Muscle layer of colon (tissue), 2 donors: ENCODE results near the gene TCERG1L.
"Not testable (repeated sequence)": the region's sequence is repeated elsewhere in the genome, so short reads cannot be mapped to it uniquely, and the experiment has no call there.

Experiments
- H3K27ac ChIP-seq: one replicate; pipeline ENCODE4 v1.7.0; 2013; ENCODE audit warnings: low read depth, mild to moderate bottlenecking, low read length, moderate library complexity
- H3K27me3 ChIP-seq, 2 donors: one replicate each; pipeline ENCODE4 v1.7.0; 2013; ENCODE audit warnings: low read length in 2 of 2, mild to moderate bottlenecking in 2 of 2; ENCODE audit not compliant: insufficient read depth in 2 of 2, control insufficient read depth in 1 of 2
- H3K36me3 ChIP-seq: one replicate; pipeline ENCODE4 v1.7.0; 2013; ENCODE audit warnings: mild to moderate bottlenecking, low read length; ENCODE audit not compliant: insufficient read depth
- H3K4me1 ChIP-seq: one replicate; pipeline ENCODE4 v1.7.0; 2013; ENCODE audit warnings: mild to moderate bottlenecking, low read length; ENCODE audit not compliant: insufficient read depth
- H3K4me3 ChIP-seq, 2 donors: one replicate each; pipeline ENCODE4 v1.7.0; 2013; ENCODE audit warnings: low read length in 2 of 2, low read depth in 1 of 2, mild to moderate bottlenecking in 1 of 2, moderate library complexity in 1 of 2
- H3K9ac ChIP-seq: one replicate; pipeline ENCODE4 v1.7.0; 2013; ENCODE audit warnings: low read length
- H3K9me3 ChIP-seq: one replicate; pipeline ENCODE4 v1.7.0; 2013; ENCODE audit warnings: mild to moderate bottlenecking, low read length
- donor health status: abdominal sarcoma.
- donor health status: Adenocarcinoma of cecum.

TCERG1L gene

DNA sequence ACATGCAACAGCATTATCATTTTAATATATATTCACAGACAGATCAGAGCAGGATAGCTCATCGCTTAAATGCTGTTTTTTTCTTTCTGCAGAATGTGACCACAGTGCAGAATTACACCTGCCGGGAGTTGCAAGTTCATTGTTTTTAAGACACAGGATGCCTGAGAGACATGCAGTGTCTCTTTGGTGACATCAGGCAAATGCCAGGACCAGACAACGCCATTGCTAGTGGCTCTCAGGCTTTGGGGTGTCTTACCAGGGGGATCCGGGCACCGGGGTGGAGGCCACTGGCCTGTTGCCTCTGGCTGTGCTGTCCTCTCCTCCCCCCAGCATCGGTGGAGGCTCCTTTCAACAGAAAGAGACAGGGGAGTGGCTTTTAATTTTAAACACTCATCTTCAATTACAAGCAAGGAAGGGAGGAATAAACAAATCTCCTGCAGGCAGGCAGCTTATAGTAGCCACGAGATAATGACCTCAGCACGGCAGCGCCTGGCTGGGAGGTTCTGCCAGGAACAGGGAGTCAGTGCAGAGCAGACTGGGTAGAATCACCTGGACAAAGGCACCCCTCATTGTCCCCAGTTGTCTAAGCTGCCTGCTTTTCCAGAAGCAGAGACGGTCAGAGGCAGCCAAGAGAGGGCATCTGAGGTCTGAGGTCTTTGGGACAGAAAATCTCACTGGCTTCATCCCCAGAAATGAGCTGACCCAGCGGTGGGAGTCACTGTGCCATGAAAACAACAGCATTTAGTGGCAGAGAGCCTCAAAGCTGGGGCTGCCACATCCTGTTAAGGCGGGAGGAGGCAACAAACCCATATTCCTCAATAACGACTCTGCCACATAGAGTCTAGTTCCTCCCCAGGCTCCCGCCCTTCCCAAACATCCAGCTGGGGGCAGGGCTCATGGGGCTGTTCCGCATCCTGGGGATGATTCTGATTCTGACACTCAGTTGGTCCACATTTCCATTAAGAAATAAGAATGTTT lies 148.4 kb downstream of the TCERG1L start:
- no peak overlapping the region for H3K9ac ChIP-seq
- no peaks in the 10 kb centered on the region for H3K36me3 ChIP-seq
- no peak overlapping the region for H3K4me3 ChIP-seq
- H3K9me3 ChIP-seq, result no peaks in the 10 kb centered on the region
- H3K27me3 ChIP-seq, result no peaks in the 10 kb centered on the region
- no peaks in the 10 kb centered on the region for H3K4me1 ChIP-seq
- no peak overlapping the region for H3K27ac ChIP-seq

GRCh38 chr10:131162211-131162610 lies 149.3 kb downstream of the TCERG1L start:
- Histone ChIP-seq H3K4me3 (no peak overlapping the region), H3K4me1 (no peaks in the 10 kb centered on the region), H3K9me3 (no peaks in the 10 kb centered on the region), H3K27me3 (no peaks in the 10 kb centered on the region), H3K36me3 (no peaks in the 10 kb centered on the region), H3K9ac (no peak overlapping the region), H3K27ac (no peak overlapping the region)

DNA sequence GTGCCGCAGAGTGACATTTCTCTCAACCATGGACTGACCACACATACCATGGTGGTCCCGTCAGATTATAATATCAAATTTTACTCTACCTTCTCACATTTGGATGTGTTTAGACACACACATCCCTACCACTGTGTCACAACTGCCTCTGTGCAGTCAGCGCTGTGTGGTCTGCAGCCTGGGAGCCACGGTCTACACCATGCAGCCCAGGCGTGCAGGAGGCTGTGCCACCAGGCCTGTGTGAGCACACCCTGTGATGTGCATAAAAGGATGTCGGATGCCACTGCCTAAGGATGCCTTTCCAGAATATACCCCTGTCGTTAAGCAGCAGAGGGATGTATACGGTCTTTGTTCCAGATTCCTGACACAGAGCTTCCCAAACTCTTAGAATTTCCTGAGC lies 150.4 kb downstream of the TCERG1L start:
- Histone ChIP-seq H3K27ac (no peak overlapping the region), H3K9me3 (no peaks in the 10 kb centered on the region), H3K27me3 (no peaks in the 10 kb centered on the region), H3K36me3 (no peaks in the 10 kb centered on the region), H3K4me3 (no peak overlapping the region), H3K4me1 (no peaks in the 10 kb centered on the region), H3K9ac (no peak overlapping the region)

- H3K4me1 ChIP-seq, result no peaks in the 10 kb centered on the region
- H3K27ac ChIP-seq, result no peak overlapping the region
- no peak overlapping the region for H3K4me3 ChIP-seq
- no peaks in the 10 kb centered on the region for H3K9me3 ChIP-seq
- H3K9ac ChIP-seq, result no peak overlapping the region
- no peaks in the 10 kb centered on the region for H3K27me3 ChIP-seq
- H3K36me3 ChIP-seq, result no peaks in the 10 kb centered on the region
Observed at GRCh38 chr10:131160219-131160875, 151.2 kb downstream of the TCERG1L start.

GRCh38 chr10:131159771-131160170 lies 151.8 kb downstream of the TCERG1L start:
- Histone ChIP-seq H3K9me3 (no peaks in the 10 kb centered on the region), H3K36me3 (no peaks in the 10 kb centered on the region), H3K9ac (no peak overlapping the region), H3K27ac (no peak overlapping the region), H3K4me3 (no peak overlapping the region), H3K4me1 (no peaks in the 10 kb centered on the region), H3K27me3 (no peaks in the 10 kb centered on the region)

- no peak overlapping the region for H3K9ac ChIP-seq
Observed at GRCh38 chr10:131158695-131159094, 152.8 kb downstream of the TCERG1L start.

GRCh38 chr10:131157899-131158298 lies 153.6 kb downstream of the TCERG1L start:
- H3K4me1 ChIP-seq, result no peaks in the 10 kb centered on the region
- H3K9me3 ChIP-seq, result no peaks in the 10 kb centered on the region
- H3K27ac ChIP-seq, result no peak overlapping the region
- no peaks in the 10 kb centered on the region for H3K27me3 ChIP-seq
- no peaks in the 10 kb centered on the region for H3K36me3 ChIP-seq
- no peak overlapping the region for H3K9ac ChIP-seq
- H3K4me3 ChIP-seq, result no peak overlapping the region

More at GRCh38 chr10:131158695-131159094, 152.8 kb downstream of the TCERG1L start:
- Histone ChIP-seq H3K27ac (no peak overlapping the region), H3K36me3 (no peaks in the 10 kb centered on the region), H3K9me3 (no peaks in the 10 kb centered on the region), H3K27me3 (no peaks in the 10 kb centered on the region), H3K4me3 (no peak overlapping the region), H3K4me1 (no peaks in the 10 kb centered on the region)

DNA sequence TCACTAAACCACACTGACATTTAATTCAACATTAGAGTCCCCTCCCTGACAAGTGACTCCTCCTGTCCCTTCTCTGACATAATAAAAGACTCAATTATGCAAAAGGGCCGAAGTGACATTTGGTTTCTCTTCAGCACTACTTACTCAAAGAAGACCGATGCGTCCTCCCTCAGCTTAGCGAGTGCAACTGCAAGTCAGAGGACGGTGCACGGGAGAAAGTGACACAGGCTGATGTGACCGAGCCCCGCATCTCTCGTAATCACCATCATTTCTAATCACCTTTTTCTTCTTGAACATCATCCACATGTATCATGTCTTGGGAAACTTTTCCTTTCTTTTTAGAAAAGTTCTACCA lies 155.7 kb downstream of the TCERG1L start:
- no peak overlapping the region for H3K4me3 ChIP-seq
- H3K9ac ChIP-seq, result no peak overlapping the region
- no peaks in the 10 kb centered on the region for H3K27me3 ChIP-seq
- no peak overlapping the region for H3K27ac ChIP-seq
- no peaks in the 10 kb centered on the region for H3K36me3 ChIP-seq
- no peaks in the 10 kb centered on the region for H3K9me3 ChIP-seq
- no peaks in the 10 kb centered on the region for H3K4me1 ChIP-seq

DNA sequence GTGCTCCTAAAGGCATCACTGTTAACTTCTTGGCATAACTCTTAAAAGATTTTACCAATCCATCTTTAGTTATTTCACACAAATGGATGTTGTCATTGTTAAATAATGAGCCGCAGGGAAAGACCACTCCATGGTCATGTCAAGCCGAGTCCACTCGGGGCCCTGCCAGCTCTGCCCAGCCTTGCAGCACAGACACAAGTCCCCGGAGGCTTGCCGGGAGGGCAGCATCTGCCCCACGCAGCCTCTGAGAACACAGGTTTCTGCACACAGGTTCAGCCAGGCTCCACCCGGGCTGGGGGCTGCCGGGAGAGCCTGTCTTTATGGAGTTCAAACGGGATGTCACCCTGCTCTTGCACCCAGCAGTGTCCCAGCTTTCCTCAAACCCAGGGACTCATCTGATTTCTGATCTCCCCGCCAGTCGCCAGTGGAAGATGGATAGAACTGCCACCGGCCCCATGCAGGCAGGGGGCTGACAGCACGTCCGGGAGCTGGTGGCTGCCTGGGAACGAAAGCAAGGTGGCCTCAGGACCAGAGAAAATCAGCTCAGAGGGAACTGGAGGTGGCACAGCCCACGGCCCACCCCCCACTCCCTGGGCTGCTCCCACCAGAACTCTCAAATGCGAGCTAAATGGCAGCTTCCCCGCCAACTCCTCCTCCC lies 156.2 kb downstream of the TCERG1L start:
- Histone ChIP-seq H3K4me3 (no peak overlapping the region), H3K9ac (no peak overlapping the region), H3K27me3 (no peaks in the 10 kb centered on the region), H3K4me1 (no peaks in the 10 kb centered on the region), H3K9me3 (no peaks in the 10 kb centered on the region), H3K27ac (no peak overlapping the region), H3K36me3 (no peaks in the 10 kb centered on the region)

GRCh38 chr10:131154306-131155025 lies 157.1 kb downstream of the TCERG1L start:
- Histone ChIP-seq H3K9me3 (no peaks in the 10 kb centered on the region), H3K4me1 (no peaks in the 10 kb centered on the region), H3K36me3 (no peaks in the 10 kb centered on the region), H3K4me3 (no peak overlapping the region), H3K27ac (no peak overlapping the region), H3K27me3 (no peaks in the 10 kb centered on the region), H3K9ac (no peak overlapping the region)

DNA sequence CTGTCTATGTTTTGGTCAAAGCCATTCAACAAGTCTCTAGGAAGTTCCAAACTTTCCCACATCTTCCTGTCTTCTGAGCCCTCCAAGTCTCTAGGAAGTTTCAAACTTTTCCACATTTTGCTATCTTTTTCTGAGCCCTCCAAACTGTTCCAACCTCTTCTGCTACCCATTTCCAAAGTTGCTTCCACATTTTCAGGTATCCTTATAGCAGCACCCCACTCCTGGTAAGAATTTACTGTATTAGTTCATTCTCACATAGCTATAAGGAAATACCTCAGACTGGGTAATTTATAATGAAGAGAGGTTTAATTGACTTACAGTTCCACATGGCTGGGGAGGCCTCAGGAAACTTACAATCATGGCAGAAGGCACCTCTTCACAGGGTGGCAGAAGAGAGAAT lies 159.1 kb downstream of the TCERG1L start:
- H3K4me3 ChIP-seq, H3K4me1 ChIP-seq, H3K27me3 ChIP-seq, H3K9ac ChIP-seq, H3K36me3 ChIP-seq, H3K27ac ChIP-seq, H3K9me3 ChIP-seq: not testable (repeated sequence)
